ENCODE results near the gene FTL. TPM values are rescaled to one million over a fixed set of nuclear protein-coding genes. Genes with fewer than 3 reads are reported as not detected.
A peak's percentile ranks its signal among the peaks of the same experiment; 100 is the strongest.

Gene FTL
- total RNA-seq, 4 donors from 2014 or later: 472 to 2,968 (median 1,570) TPM

- TF ChIP-seq POLR2A (IDR thresholded peaks at IDR 0.05): no peak
- TF ChIP-seq, protein P1, sequence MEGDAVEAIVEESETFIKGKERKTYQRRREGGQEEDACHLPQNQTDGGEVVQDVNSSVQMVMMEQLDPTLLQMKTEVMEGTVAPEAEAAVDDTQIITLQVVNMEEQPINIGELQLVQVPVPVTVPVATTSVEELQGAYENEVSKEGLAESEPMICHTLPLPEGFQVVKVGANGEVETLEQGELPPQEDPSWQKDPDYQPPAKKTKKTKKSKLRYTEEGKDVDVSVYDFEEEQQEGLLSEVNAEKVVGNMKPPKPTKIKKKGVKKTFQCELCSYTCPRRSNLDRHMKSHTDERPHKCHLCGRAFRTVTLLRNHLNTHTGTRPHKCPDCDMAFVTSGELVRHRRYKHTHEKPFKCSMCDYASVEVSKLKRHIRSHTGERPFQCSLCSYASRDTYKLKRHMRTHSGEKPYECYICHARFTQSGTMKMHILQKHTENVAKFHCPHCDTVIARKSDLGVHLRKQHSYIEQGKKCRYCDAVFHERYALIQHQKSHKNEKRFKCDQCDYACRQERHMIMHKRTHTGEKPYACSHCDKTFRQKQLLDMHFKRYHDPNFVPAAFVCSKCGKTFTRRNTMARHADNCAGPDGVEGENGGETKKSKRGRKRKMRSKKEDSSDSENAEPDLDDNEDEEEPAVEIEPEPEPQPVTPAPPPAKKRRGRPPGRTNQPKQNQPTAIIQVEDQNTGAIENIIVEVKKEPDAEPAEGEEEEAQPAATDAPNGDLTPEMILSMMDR (IDR thresholded peaks at IDR 0.05): no peak
- DNase-seq: no peak
- intact Hi-C loops (cut with DNase I; ENCODE audit: low total_unique reads): no loop called here
- H3K36me3 ChIP-seq: no peaks in the 10 kb centered on the region
- peaks cover 6 to 24% of the 10 kb centered on the region in 2 donors for H3K4me1 ChIP-seq
- H3K4me3 ChIP-seq: peak overlapping the region in 1 of 2 donors; percentile 77
- no peaks in the 10 kb centered on the region for H3K9me3 ChIP-seq
- peak overlapping the region; percentile 93 to 97 for H3K27ac ChIP-seq
- no peaks in the 10 kb centered on the region for H3K27me3 ChIP-seq
Observed at GRCh38 chr19:48991011-48991609, 26.0 kb downstream of the FTL start.

DNA sequence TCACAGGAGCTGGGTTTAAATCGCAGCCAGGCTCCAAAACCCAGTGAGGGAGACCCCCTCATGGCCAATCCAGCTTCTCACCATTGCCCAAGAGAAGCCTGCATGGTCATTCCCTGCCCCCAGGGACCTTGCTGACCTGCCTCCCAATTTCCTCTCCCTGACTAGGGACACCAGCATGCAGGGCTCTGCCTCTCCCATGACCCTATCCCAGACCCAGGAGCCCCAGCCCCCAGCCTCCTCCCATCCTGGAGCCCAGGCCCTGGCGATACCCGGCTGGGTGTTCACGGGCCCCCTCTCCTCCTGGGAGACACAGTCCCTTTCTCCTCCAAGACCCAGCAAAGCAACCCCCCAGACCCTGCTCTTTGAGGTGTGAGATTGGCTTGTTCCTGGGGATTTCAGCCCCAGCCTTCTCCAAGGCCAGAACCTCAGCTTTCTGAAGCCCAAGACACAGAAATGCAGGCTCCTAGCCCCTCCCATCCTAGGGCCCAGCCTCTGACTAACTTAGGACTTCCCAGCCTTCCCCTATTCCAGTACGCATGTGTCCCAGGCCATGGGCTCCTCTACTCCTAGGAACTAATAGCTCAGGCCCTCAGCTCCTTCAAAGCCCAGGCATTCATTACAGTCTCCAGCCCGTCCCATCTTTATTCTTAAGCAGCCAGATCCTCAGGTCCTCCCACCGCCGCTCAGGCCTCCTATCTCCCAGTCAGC lies 26.9 kb downstream of the FTL start:
- peak; percentile 52 to 64 for DNase-seq
- intact Hi-C loops (cut with DNase I; ENCODE audit: low total_unique reads): no loop called here
- peaks cover 6 to 24% of the 10 kb centered on the region in 2 donors for H3K4me1 ChIP-seq

GRCh38 chr19:48992581-48993174 lies 27.6 kb downstream of the FTL start:
- DNase-seq: no peak

More for the DNA sequence above, 26.9 kb downstream of the FTL start:
- TF ChIP-seq, protein P1 (IDR thresholded peaks at IDR 0.05): no peak
- TF ChIP-seq POLR2A (IDR thresholded peaks at IDR 0.05): peak; percentile 30 to 65
- Histone ChIP-seq H3K4me3 (peak overlapping the region; percentile 77 to 95), H3K27ac (peak overlapping the region; percentile 93 to 97), H3K36me3 (no peaks in the 10 kb centered on the region), H3K27me3 (no peaks in the 10 kb centered on the region), H3K9me3 (no peaks in the 10 kb centered on the region)

DNA sequence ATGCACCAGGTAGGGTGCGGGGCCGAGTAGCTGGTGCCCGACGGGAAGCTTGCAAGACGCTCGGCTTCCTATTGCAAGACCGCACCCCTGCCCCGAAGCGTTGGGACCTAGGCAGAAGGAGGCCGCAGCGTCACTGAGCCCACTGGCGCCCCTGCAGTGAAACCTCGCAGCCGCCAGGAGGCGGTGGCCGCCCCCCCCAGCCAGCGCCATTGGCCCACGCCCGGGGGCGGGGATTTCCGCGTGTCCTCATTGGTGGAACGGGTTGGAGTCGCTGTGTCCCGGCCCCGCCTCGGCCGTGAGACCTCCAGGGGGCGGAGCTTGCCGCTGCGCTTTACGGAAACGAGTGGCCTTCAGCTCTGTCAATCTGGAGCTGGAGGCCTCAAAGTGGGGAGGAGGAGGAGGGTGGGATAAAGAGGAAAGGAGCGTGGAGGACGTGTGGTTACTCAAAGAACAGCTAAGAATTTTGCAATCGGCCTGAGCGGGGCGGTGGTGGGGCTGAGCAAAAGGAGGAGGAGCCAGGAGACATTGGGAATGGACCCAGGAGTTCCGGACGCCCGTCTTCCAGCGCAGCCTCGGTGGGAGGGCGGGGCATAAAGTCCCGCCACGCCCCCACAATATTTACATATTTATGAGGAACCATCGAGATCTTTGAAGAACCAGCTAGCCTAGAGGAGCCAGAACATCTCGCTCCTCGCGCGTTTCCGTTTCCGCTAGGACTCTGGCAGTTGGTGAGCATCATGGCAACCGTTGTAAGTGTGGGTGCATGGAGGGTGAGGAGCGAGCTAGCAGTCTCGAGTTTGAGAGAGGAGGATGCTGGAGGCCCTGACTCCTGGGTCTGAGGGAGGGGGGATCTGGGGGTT lies 28.3 kb downstream of the FTL start, which contains the start of the genes GYS1 and RUVBL2:
Gene GYS1 (minus strand): TSS at position 135 of the 860 bp plus-strand sequence. CDS start 197 bp downstream, outside the sequence.
Gene RUVBL2 (plus strand): TSS at position 713 of the 860 bp plus-strand sequence. CDS start 25 bp downstream, at position 738.
- TF ChIP-seq, protein P1 (IDR thresholded peaks at IDR 0.05): peak; percentile 90 to 99 (median 98)
- TF ChIP-seq POLR2A (IDR thresholded peaks at IDR 0.05): peak; percentile 93
- no peaks in the 10 kb centered on the region for H3K27me3 ChIP-seq
- H3K27ac ChIP-seq: peak within 1 kb of the TSS; percentile 93 to 97
- H3K9me3 ChIP-seq: no peaks in the 10 kb centered on the region
- intact Hi-C loops (cut with DNase I; ENCODE audit: low total_unique reads): no loop called here
- peak within 1 kb of the TSS; percentile 77 to 95 for H3K4me3 ChIP-seq
- H3K36me3 ChIP-seq: no peaks in the 10 kb centered on the region
- H3K4me1 ChIP-seq: peaks cover 6 to 24% of the 10 kb centered on the region in 2 donors
- peak; percentile 99 for DNase-seq

More at GRCh38 chr19:48992581-48993174, 27.6 kb downstream of the FTL start:
- Histone ChIP-seq H3K27me3 (no peaks in the 10 kb centered on the region), H3K4me3 (peak overlapping the region; percentile 77 to 95), H3K27ac (peak overlapping the region; percentile 93 to 97), H3K36me3 (no peaks in the 10 kb centered on the region), H3K9me3 (no peaks in the 10 kb centered on the region), H3K4me1 (peaks cover 6 to 24% of the 10 kb centered on the region in 2 donors)
- intact Hi-C loops (cut with DNase I; ENCODE audit: low total_unique reads): no loop called here
- TF ChIP-seq, protein P1 (IDR thresholded peaks at IDR 0.05): no peak
- no peak for TF ChIP-seq POLR2A (IDR thresholded peaks at IDR 0.05)

Data from uterus (tissue), 4 donors.